GM18526 (cell line): ENCODE measurements around the gene DNER.

ENCODE experiments used
- POLR2A ChIP-seq: IDR thresholded peaks from 3 replicates; pipeline ENCODE4 v1.6.1; 2011; ENCODE audit not compliant: insufficient read length; ENCODE audit errors: extremely low read depth

DNER gene

DNA sequence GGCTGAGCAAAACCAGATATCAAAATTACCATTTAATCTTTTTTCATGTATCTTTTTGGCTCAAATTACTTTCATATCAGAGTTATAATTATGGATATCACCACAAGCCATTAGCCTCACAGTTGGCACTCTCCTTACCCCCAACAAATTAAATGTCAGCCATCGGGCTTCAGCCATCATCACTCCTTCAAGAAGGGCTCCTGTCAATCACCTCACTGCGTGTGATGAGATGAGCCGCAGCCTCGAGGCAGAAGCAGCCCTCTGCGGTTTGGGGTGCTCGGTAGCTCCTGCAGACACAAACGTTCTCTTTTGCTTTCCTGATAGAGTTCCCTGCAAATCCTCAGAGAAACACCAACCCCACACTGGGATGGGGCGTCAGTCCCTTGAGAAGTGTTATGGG, 94.1 kb downstream of the DNER start:
- TF ChIP-seq POLR2A, result no peak

- no peak for TF ChIP-seq POLR2A
Observed at GRCh38 chr2:229616433-229616832, 97.9 kb downstream of the DNER start.

GRCh38 chr2:229612384-229612971, 101.9 kb downstream of the DNER start:
- no peak for TF ChIP-seq POLR2A

DNA sequence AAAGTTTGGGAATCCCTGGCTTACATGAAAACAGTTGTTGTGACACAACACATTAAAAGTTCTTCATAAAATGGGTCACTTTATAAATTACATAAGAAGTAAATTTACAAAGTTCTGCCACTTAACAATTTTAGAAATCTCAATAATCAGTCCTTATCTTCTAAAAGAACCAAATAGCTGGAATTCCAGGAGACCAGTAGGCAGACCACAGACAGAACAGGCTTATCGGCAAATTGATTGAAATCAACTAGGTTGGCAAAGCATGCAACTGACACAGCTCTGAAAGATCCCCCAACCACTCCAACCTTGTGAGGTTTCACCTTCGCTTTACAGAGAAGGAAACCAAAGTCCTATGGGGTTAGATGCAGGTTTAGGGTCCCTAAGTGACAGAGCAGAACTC, 103.0 kb downstream of the DNER start:
- TF ChIP-seq POLR2A, result no peak

DNA sequence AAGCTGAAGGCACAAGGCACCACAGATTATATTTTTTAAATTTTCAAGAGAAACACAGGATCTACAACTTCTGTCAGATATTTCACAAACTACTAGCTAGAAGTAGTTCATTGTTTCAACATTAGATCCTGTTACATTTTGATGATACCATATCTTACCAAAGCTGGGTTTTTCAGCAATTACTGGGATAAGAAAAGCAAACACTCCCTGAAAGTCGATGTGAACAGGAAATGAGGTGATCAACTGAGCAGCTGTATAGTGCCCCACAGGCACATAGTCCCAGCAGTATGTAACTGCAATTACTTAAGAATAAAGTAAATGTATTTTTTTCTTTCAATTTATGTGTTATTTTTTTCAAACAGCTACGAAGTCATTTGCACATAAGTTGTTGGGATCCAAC, 103.5 kb downstream of the DNER start:
- no peak for TF ChIP-seq POLR2A

DNA sequence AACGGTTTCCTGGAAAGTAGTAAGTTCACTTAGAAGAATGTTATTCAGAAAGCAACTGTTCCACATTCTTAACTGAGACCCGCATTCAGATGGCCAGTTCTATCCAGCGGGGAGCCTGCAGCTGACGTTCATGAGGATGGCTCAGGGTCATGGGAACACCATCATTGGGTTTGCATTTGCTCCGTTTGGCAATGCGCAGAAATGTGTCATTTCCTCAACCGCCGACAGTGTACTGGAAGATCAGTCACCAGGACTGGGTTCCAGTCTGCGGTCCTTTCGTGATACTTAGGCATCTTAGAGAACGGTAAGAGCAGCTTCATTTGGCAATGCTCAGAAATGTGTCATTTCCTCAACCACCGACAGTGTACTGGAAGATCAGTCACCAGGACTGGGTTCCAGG, 104.0 kb downstream of the DNER start:
- no peak for TF ChIP-seq POLR2A

DNA sequence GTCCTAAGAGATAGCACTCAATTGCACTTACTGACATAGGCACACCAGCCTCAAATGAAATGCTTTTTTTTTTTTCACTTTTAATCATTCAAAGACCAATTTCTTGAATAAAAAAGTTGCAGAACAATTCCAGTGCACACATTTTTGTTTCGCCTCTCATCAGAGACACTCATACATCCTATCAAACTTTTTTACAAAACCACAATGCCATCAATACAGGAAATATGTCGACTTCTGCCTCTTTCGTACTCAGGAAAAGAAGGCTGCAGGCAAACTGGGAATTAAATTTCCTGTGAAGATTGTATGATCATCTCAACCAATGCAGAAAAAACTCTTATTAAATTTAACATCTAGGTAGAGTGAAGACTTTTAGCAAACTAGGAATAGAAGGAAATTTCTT, 112.4 kb downstream of the DNER start:
- TF ChIP-seq POLR2A, result no peak

GRCh38 chr2:229601396-229601795, 113.0 kb downstream of the DNER start:
- no peak for TF ChIP-seq POLR2A

DNA sequence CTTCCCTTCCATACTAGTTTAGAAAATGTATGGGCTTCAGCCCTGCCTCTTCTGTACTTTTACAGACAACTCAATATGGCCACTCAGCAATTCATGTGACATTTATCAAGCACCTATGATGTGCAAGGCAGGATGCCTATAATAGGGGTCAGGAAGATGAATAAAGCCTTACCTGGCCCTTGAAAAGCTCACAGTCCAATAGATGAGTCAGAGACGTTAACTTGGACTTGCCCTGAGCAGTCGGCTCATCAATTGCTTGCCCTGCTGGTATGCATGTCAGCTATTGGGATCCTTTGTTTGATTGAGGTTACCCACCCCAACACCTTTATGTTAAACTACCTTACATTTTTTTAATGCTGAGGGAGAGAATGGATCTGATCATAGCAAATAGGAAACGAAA, 116.1 kb downstream of the DNER start:
- no peak for TF ChIP-seq POLR2A

GRCh38 chr2:229596796-229597195, 117.6 kb downstream of the DNER start:
- no peak for TF ChIP-seq POLR2A

- TF ChIP-seq POLR2A, result no peak
Observed at GRCh38 chr2:229591611-229592010, 122.7 kb downstream of the DNER start.

DNA sequence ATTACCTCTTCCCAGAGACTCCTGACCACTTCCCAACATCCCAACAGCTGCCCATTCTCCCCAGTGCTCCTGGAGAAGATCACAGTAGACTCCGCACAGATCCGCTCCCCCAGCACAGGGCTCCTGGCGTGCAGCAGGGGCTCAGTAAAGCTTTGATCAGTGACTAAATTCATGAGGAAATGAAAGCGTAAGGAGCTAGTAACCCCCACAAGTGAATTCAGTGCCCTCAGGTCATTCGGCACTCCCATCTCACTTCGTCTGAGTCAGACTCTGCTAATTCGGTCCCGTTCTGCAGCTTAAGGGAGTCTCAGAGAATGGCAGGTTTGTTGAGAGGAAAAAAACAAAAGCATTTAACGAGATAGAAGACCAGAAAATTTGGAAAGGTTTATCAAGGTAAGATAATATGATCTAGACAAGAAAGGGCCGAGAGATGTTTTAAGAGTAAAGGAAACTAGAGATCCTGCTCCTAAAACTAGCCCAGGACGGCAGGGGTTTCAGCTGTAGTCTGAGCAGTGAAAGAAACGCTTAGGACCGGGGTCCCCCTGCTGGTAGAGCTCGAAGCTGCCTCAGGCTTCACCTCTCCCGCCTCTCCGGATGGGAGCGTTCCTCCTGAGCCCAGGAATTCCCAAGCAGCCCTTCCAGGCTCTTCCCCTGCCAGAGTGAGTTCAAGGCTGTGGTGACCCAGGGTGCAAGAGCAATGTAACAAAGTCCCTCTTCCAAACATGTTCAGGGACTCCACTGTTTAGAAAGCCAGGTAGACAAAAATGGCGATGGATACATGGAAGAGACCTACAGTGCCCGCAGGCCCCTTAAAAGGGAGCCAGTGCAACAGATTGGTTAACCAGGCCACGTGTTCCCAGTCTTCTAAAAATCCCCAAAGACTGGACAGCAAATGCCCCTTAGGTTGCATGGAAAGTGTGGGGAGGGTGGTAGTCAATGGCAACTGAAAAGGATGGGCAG, 127.3 kb downstream of the DNER start:
- TF ChIP-seq POLR2A, result no peak

DNA sequence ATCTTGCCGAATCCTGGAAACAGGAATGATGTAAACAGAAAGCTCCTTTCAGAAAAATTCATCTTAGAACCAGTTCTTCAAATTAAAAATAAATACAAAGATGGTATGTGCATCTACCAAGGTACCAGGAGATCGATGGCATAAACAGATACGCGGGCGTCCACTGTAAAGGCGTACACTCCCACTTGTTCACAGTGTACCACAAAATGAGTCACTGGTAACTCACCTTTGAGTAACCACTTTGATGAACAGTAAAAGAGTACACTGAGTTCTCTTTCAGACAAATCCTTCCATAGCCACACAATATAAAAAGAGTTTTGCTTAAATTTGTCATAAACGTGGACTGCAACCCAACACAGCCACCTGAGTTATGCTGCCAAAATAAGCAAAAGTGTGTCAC, 128.3 kb downstream of the DNER start:
- TF ChIP-seq POLR2A, result no peak

DNA sequence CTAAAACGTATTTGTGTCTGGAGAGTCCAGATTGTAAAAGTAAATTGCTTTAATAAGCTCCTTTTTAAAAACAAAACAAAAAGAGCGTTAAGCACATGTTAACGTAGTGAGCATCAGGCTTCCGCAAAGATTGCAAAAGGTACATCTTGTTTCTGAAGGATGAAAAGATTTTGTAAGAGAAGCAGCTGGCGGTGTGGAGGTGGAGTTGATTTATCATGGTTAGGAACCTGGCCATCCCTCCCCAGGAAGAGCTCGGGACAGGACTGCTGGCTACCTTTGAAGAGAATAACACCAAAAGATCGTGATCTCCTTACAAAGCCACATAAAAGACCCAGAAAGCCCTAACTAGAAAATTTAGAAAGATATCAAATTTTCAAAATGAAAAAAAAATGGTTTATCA, 132.2 kb downstream of the DNER start:
- TF ChIP-seq POLR2A, result no peak

DNA sequence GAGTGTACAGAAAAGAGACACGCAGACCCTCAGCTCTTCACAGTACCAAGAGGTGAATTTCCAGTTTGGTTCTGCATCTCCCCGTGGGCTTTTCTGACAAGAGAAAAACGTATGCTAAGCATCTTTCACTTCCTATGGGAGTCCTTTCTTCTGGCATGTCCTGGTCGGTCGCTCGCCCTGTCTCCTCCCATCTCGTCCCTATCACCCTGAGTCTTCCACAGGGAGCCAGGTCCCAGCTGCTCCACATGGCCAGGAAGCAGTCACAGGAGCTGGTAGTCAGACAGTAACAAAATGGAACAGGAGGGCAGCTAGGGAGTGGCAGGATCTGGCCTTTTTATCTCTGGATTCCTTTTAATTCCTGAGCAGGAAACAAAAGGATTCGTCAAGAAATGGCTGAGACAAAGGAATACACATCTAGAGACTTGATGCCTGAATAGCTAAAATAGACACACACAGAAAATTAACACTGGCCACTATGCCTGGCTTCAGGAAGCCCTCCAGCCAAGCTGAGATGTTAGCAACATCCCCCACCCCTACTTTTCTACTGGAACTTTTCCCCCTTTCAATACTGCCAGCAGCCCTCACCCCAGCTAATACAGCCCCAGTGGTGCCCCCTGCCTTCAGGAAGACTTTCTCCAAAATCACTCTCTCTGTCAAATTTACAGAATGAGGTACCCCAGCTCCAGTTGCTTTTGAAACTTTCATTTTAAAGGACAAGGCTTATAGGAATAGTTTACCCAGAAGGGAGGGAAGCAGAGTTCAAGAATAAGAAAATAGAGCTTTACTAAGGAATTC, 136.1 kb downstream of the DNER start:
- no peak for TF ChIP-seq POLR2A
